ENCODE measurements around the gene TAT.
"Not testable (repeated sequence)": the region's sequence is repeated elsewhere in the genome, so short reads cannot be mapped to it uniquely, and the experiment has no call there.

The TAT gene

GRCh38 chr16:71565812-71566700, 10.8 kb downstream of the TAT start:
- Histone ChIP-seq H3K4me1 (ENCODE audit: low read length) (peaks cover 16% of the 10 kb centered on the region), H3K9ac (ENCODE audit: low read length) (peak overlapping the region; percentile 81), H3K36me3 (replicated peaks; ENCODE audit: insufficient read depth, low read length) (no peaks in the 10 kb centered on the region), H3K9me3 (replicated peaks; ENCODE audit: insufficient read depth, low read length) (no peaks in the 10 kb centered on the region), H3K9me2 (replicated peaks; ENCODE audit: insufficient read depth, low read length) (no peaks in the 10 kb centered on the region), H3K4me3 (ENCODE audit: low read length) (peak overlapping the region; percentile 56), H3K27ac (ENCODE audit: low read length) (peak overlapping the region; percentile 91; the same call in 1 of the 2 replicates), H2AFZ (ENCODE audit: low read length) (peak overlapping the region; percentile 91), H3K4me2 (ENCODE audit: low read depth, low read length) (peak overlapping the region; percentile 94), H4K20me1 (ENCODE audit: insufficient read depth, low read length) (no peaks in the 10 kb centered on the region), H3K79me2 (ENCODE audit: low read length) (no peaks in the 10 kb centered on the region), H3F3A (ENCODE audit: insufficient read depth, low read length) (peaks cover 30% of the 10 kb centered on the region), H3K27me3 (replicated peaks; ENCODE audit: insufficient read depth, low read length) (no peaks in the 10 kb centered on the region)
- no peak for DNase-seq
- TF ChIP-seq CTCF (IDR thresholded peaks at IDR 0.05; ENCODE audit: low read length) (no peak), EZH2phosphoT487 (IDR thresholded peaks at IDR 0.05; ENCODE audit: low read length) (no peak), EZH2 (optimal IDR thresholded peaks at IDR 0.05; ENCODE audit: low read depth, low read length) (no peak)

- Histone ChIP-seq H4K20me1 (ENCODE audit: insufficient read depth, low read length) (no peaks in the 10 kb centered on the region), H3K79me2 (ENCODE audit: low read length) (no peaks in the 10 kb centered on the region), H3F3A (ENCODE audit: insufficient read depth, low read length) (peaks cover 30% of the 10 kb centered on the region), H3K4me2 (ENCODE audit: low read depth, low read length) (peak overlapping the region; percentile 94), H3K4me3 (ENCODE audit: low read length) (peak overlapping the region; percentile 56), H3K36me3 (replicated peaks; ENCODE audit: insufficient read depth, low read length) (no peaks in the 10 kb centered on the region), H3K9ac (ENCODE audit: low read length) (peak overlapping the region; percentile 81), H3K27me3 (replicated peaks; ENCODE audit: insufficient read depth, low read length) (no peaks in the 10 kb centered on the region), H3K9me3 (replicated peaks; ENCODE audit: insufficient read depth, low read length) (no peaks in the 10 kb centered on the region), H2AFZ (ENCODE audit: low read length) (peak overlapping the region; percentile 91), H3K9me2 (replicated peaks; ENCODE audit: insufficient read depth, low read length) (no peaks in the 10 kb centered on the region), H3K4me1 (ENCODE audit: low read length) (peaks cover 16% of the 10 kb centered on the region), H3K27ac (ENCODE audit: low read length) (peak overlapping the region; percentile 91)
- TF ChIP-seq EZH2phosphoT487 (IDR thresholded peaks at IDR 0.05; ENCODE audit: low read length) (no peak), EZH2 (optimal IDR thresholded peaks at IDR 0.05; ENCODE audit: low read depth, low read length) (no peak), CTCF (IDR thresholded peaks at IDR 0.05; ENCODE audit: low read length) (no peak)
- DNase-seq: no peak
These were observed 12.4 kb downstream of the TAT start for GRCh38 chr16:71564335-71564967.

GRCh38 chr16:71562552-71562951, 14.3 kb downstream of the TAT start:
- no peak overlapping the region for H3K9ac ChIP-seq (ENCODE audit: low read length)

GRCh38 chr16:71561886-71562285, 15.0 kb downstream of the TAT start:
- not testable (repeated sequence) for H3K9me3 ChIP-seq (replicated peaks; ENCODE audit: insufficient read depth, low read length); H3K9ac ChIP-seq (ENCODE audit: low read length); H3K4me3 ChIP-seq (ENCODE audit: low read length); H3K27ac ChIP-seq (ENCODE audit: low read length); H3K36me3 ChIP-seq (replicated peaks; ENCODE audit: insufficient read depth, low read length); H3K79me2 ChIP-seq (ENCODE audit: low read length); H3K4me2 ChIP-seq (ENCODE audit: low read depth, low read length); H3K27me3 ChIP-seq (replicated peaks; ENCODE audit: insufficient read depth, low read length); H4K20me1 ChIP-seq (ENCODE audit: insufficient read depth, low read length); H2AFZ ChIP-seq (ENCODE audit: low read length); DNase-seq; H3K9me2 ChIP-seq (replicated peaks; ENCODE audit: insufficient read depth, low read length)
- Histone ChIP-seq H3K4me1 (ENCODE audit: low read length) (peaks cover 16% of the 10 kb centered on the region), H3F3A (ENCODE audit: insufficient read depth, low read length) (peaks cover 30% of the 10 kb centered on the region)

More at GRCh38 chr16:71562552-71562951, 14.3 kb downstream of the TAT start:
- no peaks in the 10 kb centered on the region for H3K27me3 ChIP-seq (replicated peaks; ENCODE audit: insufficient read depth, low read length)
- H3K4me3 ChIP-seq (ENCODE audit: low read length): no peak overlapping the region
- no peaks in the 10 kb centered on the region for H3K36me3 ChIP-seq (replicated peaks; ENCODE audit: insufficient read depth, low read length)
- no peaks in the 10 kb centered on the region for H3K9me2 ChIP-seq (replicated peaks; ENCODE audit: insufficient read depth, low read length)
- no peak overlapping the region for H3K27ac ChIP-seq (ENCODE audit: low read length)
- no peaks in the 10 kb centered on the region for H3K9me3 ChIP-seq (replicated peaks; ENCODE audit: insufficient read depth, low read length)
- no peak overlapping the region for H3K4me2 ChIP-seq (ENCODE audit: low read depth, low read length)
- no peak for DNase-seq
- H2AFZ ChIP-seq (ENCODE audit: low read length): no peak overlapping the region
- peaks cover 30% of the 10 kb centered on the region for H3F3A ChIP-seq (ENCODE audit: insufficient read depth, low read length)
- TF ChIP-seq EZH2phosphoT487 (IDR thresholded peaks at IDR 0.05; ENCODE audit: low read length) (no peak), EZH2 (optimal IDR thresholded peaks at IDR 0.05; ENCODE audit: low read depth, low read length) (no peak), CTCF (IDR thresholded peaks at IDR 0.05; ENCODE audit: low read length) (no peak)
- H3K4me1 ChIP-seq (ENCODE audit: low read length): peaks cover 16% of the 10 kb centered on the region
- H4K20me1 ChIP-seq (ENCODE audit: insufficient read depth, low read length): no peaks in the 10 kb centered on the region
- no peaks in the 10 kb centered on the region for H3K79me2 ChIP-seq (ENCODE audit: low read length)

Measured in MM.1S (cell line).